H54 (cell line): ENCODE data around the gene VEGFB.

Source experiments
- DNase-seq: peaks from one replicate; pipeline ENCODE4 v3.0.0; 2011; ENCODE audit warnings: low spot score, mixed read lengths; ENCODE audit not compliant: insufficient read length
- FAIRE-seq: peaks from 3 replicates; lab custom pipeline; 2011; peaks lifted over from hg19 to GRCh38; lab: Jason Lieb, UNC
- POLR2A ChIP-seq: IDR thresholded peaks from 2 replicates; pipeline ENCODE4 v1.6.1; 2011; ENCODE audit warnings: low read depth, mild to moderate bottlenecking, low read length

VEGFB gene

GRCh38 chr11:64251016-64251752 lies 16.8 kb downstream of the VEGFB start, which contains the start of gene PLCB3:
Gene PLCB3 (plus strand): TSS chr11:64251530. CDS start chr11:64251650, 120 bp downstream.
- TF ChIP-seq POLR2A = peak; percentile 91
- DNase-seq (no peak), FAIRE-seq (no peak)

- FAIRE-seq (no peak), DNase-seq (no peak)
Measured at GRCh38 chr11:64251753-64252002, 17.3 kb downstream of the VEGFB start.

GRCh38 chr11:64252003-64252872 lies 17.9 kb downstream of the VEGFB start:
- peak; percentile 69 for TF ChIP-seq POLR2A
- DNase-seq (peak; percentile 86), FAIRE-seq (no peak)

More at GRCh38 chr11:64251753-64252002, 17.3 kb downstream of the VEGFB start:
- TF ChIP-seq POLR2A = no peak

GRCh38 chr11:64253043-64253442 lies 18.7 kb downstream of the VEGFB start:
- no peak for FAIRE-seq
- no peak for DNase-seq
- TF ChIP-seq POLR2A = no peak

- FAIRE-seq (no peak), DNase-seq (no peak)
- TF ChIP-seq POLR2A = no peak
Measured at GRCh38 chr11:64253481-64253880, 19.1 kb downstream of the VEGFB start.

GRCh38 chr11:64254326-64254725 lies 19.9 kb downstream of the VEGFB start:
- no peak for TF ChIP-seq POLR2A
- FAIRE-seq (no peak), DNase-seq (no peak)

GRCh38 chr11:64255135-64256128 lies 21.0 kb downstream of the VEGFB start:
- FAIRE-seq (no peak), DNase-seq (no peak)
- no peak for TF ChIP-seq POLR2A

- no peak for FAIRE-seq
- no peak for TF ChIP-seq POLR2A
- DNase-seq = no peak
Measured at GRCh38 chr11:64256300-64256699, 21.9 kb downstream of the VEGFB start.

GRCh38 chr11:64258356-64258755 lies 24.0 kb downstream of the VEGFB start:
- TF ChIP-seq POLR2A = no peak
- no peak for DNase-seq
- no peak for FAIRE-seq

- FAIRE-seq (no peak), DNase-seq (no peak)
- TF ChIP-seq POLR2A = no peak
Measured at GRCh38 chr11:64258946-64259532, 24.7 kb downstream of the VEGFB start.

- DNase-seq (no peak), FAIRE-seq (no peak)
- no peak for TF ChIP-seq POLR2A
Measured at GRCh38 chr11:64259533-64260067, 25.2 kb downstream of the VEGFB start.

GRCh38 chr11:64260147-64260708 lies 25.8 kb downstream of the VEGFB start:
- no peak for FAIRE-seq
- no peak for DNase-seq
- TF ChIP-seq POLR2A = no peak

GRCh38 chr11:64261556-64262080 lies 27.2 kb downstream of the VEGFB start:
- TF ChIP-seq POLR2A = no peak
- FAIRE-seq (no peak), DNase-seq (no peak)
